Loucy (cell line): ENCODE data around the gene IGFBPL1.

Experiments
- H2AFZ ChIP-seq: fragments of 200-600 bp; sonication (generic); 2 replicates; pipeline ENCODE4 v1.6.0; 2016; ENCODE audit warnings: antibody characterized with exemption, mild to moderate bottlenecking, low read length, moderate library complexity
- H3F3A ChIP-seq: fragments of 200-600 bp; 2 replicates; pipeline ENCODE4 v1.6.0; 2016; ENCODE audit warnings: antibody characterized with exemption, low read depth, mild to moderate bottlenecking
- H3K27me3 ChIP-seq: fragments of 200-600 bp; sonication (generic); 2 replicates; pipeline ENCODE4 v1.6.1; 2014; ENCODE audit warnings: low read length, mild to moderate bottlenecking; ENCODE audit not compliant: insufficient read depth, poor library complexity, severe bottlenecking
- H3K36me3 ChIP-seq: fragments of 200-600 bp; sonication (generic); 2 replicates; pipeline ENCODE4 v1.6.1; 2016; ENCODE audit warnings: low read length; ENCODE audit not compliant: insufficient read depth
- H3K4me1 ChIP-seq: fragments of 200-600 bp; sonication (generic); 2 replicates; pipeline ENCODE4 v1.5.1; 2014; ENCODE audit warnings: low read length, mild to moderate bottlenecking; ENCODE audit not compliant: insufficient read depth, poor library complexity, severe bottlenecking
- H3K4me2 ChIP-seq: fragments of 200-600 bp; sonication (generic); 2 replicates; pipeline ENCODE4 v1.6.0; 2014; ENCODE audit warnings: antibody characterized with exemption, low read length, low read depth, mild to moderate bottlenecking; ENCODE audit not compliant: poor library complexity, severe bottlenecking
- H3K4me3 ChIP-seq: fragments of 200-600 bp; sonication (generic); 2 replicates; pipeline ENCODE4 v1.5.1; 2014; ENCODE audit warnings: low read length, mild to moderate bottlenecking, mixed read lengths; ENCODE audit not compliant: poor library complexity, severe bottlenecking
- H3K79me2 ChIP-seq: fragments of 200-600 bp; sonication (generic); 2 replicates; pipeline ENCODE4 v1.6.1; 2014; ENCODE audit warnings: low read length; ENCODE audit not compliant: insufficient read depth
- H3K9ac ChIP-seq: fragments of 200-600 bp; sonication (generic); 2 replicates; pipeline ENCODE4 v1.6.0; 2014; ENCODE audit warnings: mild to moderate bottlenecking, low read depth, low read length, moderate library complexity; ENCODE audit not compliant: poor library complexity, severe bottlenecking
- H3K9me2 ChIP-seq: fragments of 200-600 bp; sonication (generic); replicated peaks from 2 replicates; pipeline ENCODE4 v1.6.1; 2016; ENCODE audit warnings: low read depth, low read length, mixed read lengths
- H3K9me3 ChIP-seq: fragments of 200-600 bp; sonication (generic); 2 replicates; pipeline ENCODE4 v1.6.1; 2014; ENCODE audit warnings: mild to moderate bottlenecking, antibody characterized with exemption, low read length, low read depth; ENCODE audit not compliant: insufficient read depth
- H4K20me1 ChIP-seq: fragments of 200-600 bp; sonication (generic); 2 replicates; pipeline ENCODE4 v1.6.0; 2014; ENCODE audit warnings: antibody characterized with exemption, low read length, mild to moderate bottlenecking; ENCODE audit not compliant: insufficient read depth, poor library complexity, severe bottlenecking
- CTCF ChIP-seq: fragments of 200-600 bp; sonication (generic); conservative IDR thresholded peaks from 2 replicates; pipeline ENCODE4 v1.5.1; 2014; ENCODE audit warnings: mild to moderate bottlenecking, antibody characterized with exemption, low read length
- EZH2phosphoT487 ChIP-seq: fragments of 200-600 bp; IDR thresholded peaks from 2 replicates; pipeline ENCODE4 v1.6.1; 2018; ENCODE audit warnings: antibody characterized with exemption, mild to moderate bottlenecking, moderate library complexity, borderline replicate concordance

Gene IGFBPL1

GRCh38 chr9:38386319-38386895 lies 37.8 kb downstream of the IGFBPL1 start:
- Histone ChIP-seq H3F3A (no peaks in the 10 kb centered on the region), H3K4me1 (no peaks in the 10 kb centered on the region), H3K9ac (no peak overlapping the region), H3K27me3 (no peaks in the 10 kb centered on the region), H3K4me2 (no peak overlapping the region), H3K4me3 (no peak overlapping the region), H3K36me3 (no peaks in the 10 kb centered on the region), H3K79me2 (no peaks in the 10 kb centered on the region), H3K9me2 (no peaks in the 10 kb centered on the region), H2AFZ (no peak overlapping the region), H4K20me1 (no peaks in the 10 kb centered on the region), H3K9me3 (no peaks in the 10 kb centered on the region; the same call in 1 of the 2 replicates)
- no peak for TF ChIP-seq CTCF
- TF ChIP-seq EZH2phosphoT487: no peak

- Histone ChIP-seq H3K4me2 (no peak overlapping the region), H2AFZ (no peak overlapping the region), H3K27me3 (no peaks in the 10 kb centered on the region), H3F3A (no peaks in the 10 kb centered on the region), H3K79me2 (no peaks in the 10 kb centered on the region), H3K9ac (no peak overlapping the region), H3K4me3 (no peak overlapping the region), H3K4me1 (no peaks in the 10 kb centered on the region), H4K20me1 (no peaks in the 10 kb centered on the region), H3K36me3 (no peaks in the 10 kb centered on the region), H3K9me3 (no peaks in the 10 kb centered on the region; the same call in 1 of the 2 replicates), H3K9me2 (no peaks in the 10 kb centered on the region)
- TF ChIP-seq CTCF (no peak), EZH2phosphoT487 (no peak)
These were observed 38.4 kb downstream of the IGFBPL1 start for GRCh38 chr9:38385896-38386295.

GRCh38 chr9:38384990-38385848 lies 39.0 kb downstream of the IGFBPL1 start:
- TF ChIP-seq EZH2phosphoT487 (no peak), CTCF (no peak)
- H3K27me3 ChIP-seq: no peaks in the 10 kb centered on the region
- no peak overlapping the region for H3K9ac ChIP-seq

More at GRCh38 chr9:38384990-38385848, 39.0 kb downstream of the IGFBPL1 start:
- Histone ChIP-seq H3K79me2 (no peaks in the 10 kb centered on the region), H3K36me3 (no peaks in the 10 kb centered on the region), H3K4me2 (no peak overlapping the region), H3K4me1 (no peaks in the 10 kb centered on the region), H3K4me3 (no peak overlapping the region), H2AFZ (no peak overlapping the region), H3K9me2 (no peaks in the 10 kb centered on the region), H4K20me1 (no peaks in the 10 kb centered on the region), H3F3A (no peaks in the 10 kb centered on the region), H3K9me3 (no peaks in the 10 kb centered on the region; the same call in 1 of the 2 replicates)
